ENCODE results near the gene CHD2. TPM values are rescaled to one million over a fixed set of nuclear protein-coding genes. Genes with fewer than 3 reads are reported as not detected.
A peak's percentile ranks its signal among the peaks of the same experiment; 100 is the strongest.

Gene CHD2
- total RNA-seq, 1 experiment from 2014 or later, result 81.8 TPM

GRCh38 chr15:93001156-93001555 is 101.0 kb downstream of the CHD2 start:
- no peak for ATAC-seq
- no peak for DNase-seq (ENCODE audit: low read depth, low spot score)
- H3K27me3 ChIP-seq (ENCODE audit: control insufficient read depth, insufficient read depth, low read length), result no peaks in the 10 kb centered on the region
- no TSS peak for BruUV-seq (replicated peaks)
- H3K4me1 ChIP-seq (ENCODE audit: control insufficient read depth, insufficient read depth, low read length), result no peaks in the 10 kb centered on the region
- intact Hi-C loops (cut with micrococcal nuclease; ENCODE audit: unreplicated experiment) (no loop called here), in situ Hi-C loops (cut with HindIII; ENCODE audit: low pct_unique_long_range_greater_than_20kb, low sequenced_read_pairs) (no loop called here)
- ChIA-PET CTCF (no interaction called here), POLR2A (no interaction called here)
- no peak overlapping the region for H3K4me3 ChIP-seq (ENCODE audit: low read depth in 2 of 2, low read length in 2 of 2)
- no peak overlapping the region for H3K27ac ChIP-seq (ENCODE audit: low read length)
- H3K36me3 ChIP-seq (ENCODE audit: control insufficient read depth, insufficient read depth, low read length), result peaks cover 74% of the 10 kb centered on the region
- H3K9me3 ChIP-seq (ENCODE audit: control insufficient read depth, insufficient read depth, low read depth, low read length), result no peaks in the 10 kb centered on the region
- TF ChIP-seq SIN3A (IDR thresholded peaks at IDR 0.05; ENCODE audit: borderline replicate concordance, insufficient read depth, low read depth, low read length), result no peak
- no peak for TF ChIP-seq POLR2AphosphoS5 (IDR thresholded peaks at IDR 0.05; ENCODE audit: low read depth, low read length)
- TF ChIP-seq TCF7L2 (IDR thresholded peaks at IDR 0.05; ENCODE audit: low read depth, low read length), result no peak
- TF ChIP-seq, protein P1, sequence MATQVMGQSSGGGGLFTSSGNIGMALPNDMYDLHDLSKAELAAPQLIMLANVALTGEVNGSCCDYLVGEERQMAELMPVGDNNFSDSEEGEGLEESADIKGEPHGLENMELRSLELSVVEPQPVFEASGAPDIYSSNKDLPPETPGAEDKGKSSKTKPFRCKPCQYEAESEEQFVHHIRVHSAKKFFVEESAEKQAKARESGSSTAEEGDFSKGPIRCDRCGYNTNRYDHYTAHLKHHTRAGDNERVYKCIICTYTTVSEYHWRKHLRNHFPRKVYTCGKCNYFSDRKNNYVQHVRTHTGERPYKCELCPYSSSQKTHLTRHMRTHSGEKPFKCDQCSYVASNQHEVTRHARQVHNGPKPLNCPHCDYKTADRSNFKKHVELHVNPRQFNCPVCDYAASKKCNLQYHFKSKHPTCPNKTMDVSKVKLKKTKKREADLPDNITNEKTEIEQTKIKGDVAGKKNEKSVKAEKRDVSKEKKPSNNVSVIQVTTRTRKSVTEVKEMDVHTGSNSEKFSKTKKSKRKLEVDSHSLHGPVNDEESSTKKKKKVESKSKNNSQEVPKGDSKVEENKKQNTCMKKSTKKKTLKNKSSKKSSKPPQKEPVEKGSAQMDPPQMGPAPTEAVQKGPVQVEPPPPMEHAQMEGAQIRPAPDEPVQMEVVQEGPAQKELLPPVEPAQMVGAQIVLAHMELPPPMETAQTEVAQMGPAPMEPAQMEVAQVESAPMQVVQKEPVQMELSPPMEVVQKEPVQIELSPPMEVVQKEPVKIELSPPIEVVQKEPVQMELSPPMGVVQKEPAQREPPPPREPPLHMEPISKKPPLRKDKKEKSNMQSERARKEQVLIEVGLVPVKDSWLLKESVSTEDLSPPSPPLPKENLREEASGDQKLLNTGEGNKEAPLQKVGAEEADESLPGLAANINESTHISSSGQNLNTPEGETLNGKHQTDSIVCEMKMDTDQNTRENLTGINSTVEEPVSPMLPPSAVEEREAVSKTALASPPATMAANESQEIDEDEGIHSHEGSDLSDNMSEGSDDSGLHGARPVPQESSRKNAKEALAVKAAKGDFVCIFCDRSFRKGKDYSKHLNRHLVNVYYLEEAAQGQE (IDR thresholded peaks at IDR 0.05; ENCODE audit: insufficient read depth in 1 of 2, low read depth in 2 of 2, low read length in 1 of 2), result no peak
- TF ChIP-seq, protein P2, sequence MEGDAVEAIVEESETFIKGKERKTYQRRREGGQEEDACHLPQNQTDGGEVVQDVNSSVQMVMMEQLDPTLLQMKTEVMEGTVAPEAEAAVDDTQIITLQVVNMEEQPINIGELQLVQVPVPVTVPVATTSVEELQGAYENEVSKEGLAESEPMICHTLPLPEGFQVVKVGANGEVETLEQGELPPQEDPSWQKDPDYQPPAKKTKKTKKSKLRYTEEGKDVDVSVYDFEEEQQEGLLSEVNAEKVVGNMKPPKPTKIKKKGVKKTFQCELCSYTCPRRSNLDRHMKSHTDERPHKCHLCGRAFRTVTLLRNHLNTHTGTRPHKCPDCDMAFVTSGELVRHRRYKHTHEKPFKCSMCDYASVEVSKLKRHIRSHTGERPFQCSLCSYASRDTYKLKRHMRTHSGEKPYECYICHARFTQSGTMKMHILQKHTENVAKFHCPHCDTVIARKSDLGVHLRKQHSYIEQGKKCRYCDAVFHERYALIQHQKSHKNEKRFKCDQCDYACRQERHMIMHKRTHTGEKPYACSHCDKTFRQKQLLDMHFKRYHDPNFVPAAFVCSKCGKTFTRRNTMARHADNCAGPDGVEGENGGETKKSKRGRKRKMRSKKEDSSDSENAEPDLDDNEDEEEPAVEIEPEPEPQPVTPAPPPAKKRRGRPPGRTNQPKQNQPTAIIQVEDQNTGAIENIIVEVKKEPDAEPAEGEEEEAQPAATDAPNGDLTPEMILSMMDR (IDR thresholded peaks at IDR 0.05), result no peak

GRCh38 chr15:93001881-93002280 is 101.8 kb downstream of the CHD2 start:
- no peaks in the 10 kb centered on the region for H3K4me1 ChIP-seq (ENCODE audit: control insufficient read depth, insufficient read depth, low read length)
- CTCF ChIA-PET, result no interaction called here
- H3K27ac ChIP-seq (ENCODE audit: low read length), result no peak overlapping the region
- H3K4me3 ChIP-seq (ENCODE audit: low read depth in 2 of 2, low read length in 2 of 2), result no peak overlapping the region
- in situ Hi-C loops (cut with HindIII; ENCODE audit: low pct_unique_long_range_greater_than_20kb, low sequenced_read_pairs), result no loop called here
- H3K36me3 ChIP-seq (ENCODE audit: control insufficient read depth, insufficient read depth, low read length), result peaks cover 72% of the 10 kb centered on the region
- no peaks in the 10 kb centered on the region for H3K27me3 ChIP-seq (ENCODE audit: control insufficient read depth, insufficient read depth, low read length)
- no peaks in the 10 kb centered on the region for H3K9me3 ChIP-seq (ENCODE audit: control insufficient read depth, insufficient read depth, low read depth, low read length)
- DNase-seq (ENCODE audit: low read depth, low spot score) (no peak), ATAC-seq (peak; percentile 61; the same call in 1 of the 2 replicates)
- BruUV-seq (replicated peaks), result no TSS peak
- intact Hi-C loops (cut with micrococcal nuclease; ENCODE audit: unreplicated experiment), result no loop called here
- POLR2A ChIA-PET, result no interaction called here
- TF ChIP-seq, protein P1 (IDR thresholded peaks at IDR 0.05; ENCODE audit: insufficient read depth in 1 of 2, low read depth in 2 of 2, low read length in 1 of 2), result no peak
- TF ChIP-seq, protein P2 (IDR thresholded peaks at IDR 0.05), result no peak; the same call in 1 of the 2 replicates
- TF ChIP-seq SIN3A (IDR thresholded peaks at IDR 0.05; ENCODE audit: borderline replicate concordance, insufficient read depth, low read depth, low read length) (no peak), POLR2AphosphoS5 (IDR thresholded peaks at IDR 0.05; ENCODE audit: low read depth, low read length) (no peak), TCF7L2 (IDR thresholded peaks at IDR 0.05; ENCODE audit: low read depth, low read length) (no peak)
